DOHH2 (cell line): ENCODE measurements around the gene CCDC12.

Experiments
- H3F3A ChIP-seq: fragments of 200-600 bp; sonication (generic), shearing (Covaris generic); 2 replicates; pipeline ENCODE4 v1.6.0; 2016; ENCODE audit warnings: antibody characterized with exemption, mild to moderate bottlenecking; ENCODE audit not compliant: control insufficient read depth, insufficient read depth
- H3K27ac ChIP-seq: fragments of 200-600 bp; sonication (generic); 2 replicates; pipeline ENCODE4 v1.5.1; 2014; ENCODE audit warnings: low read depth, mild to moderate bottlenecking, low read length, moderate library complexity
- H3K27me3 ChIP-seq: fragments of 200-600 bp; sonication (generic); 2 replicates; pipeline ENCODE4 v1.6.1; 2014; ENCODE audit warnings: mild to moderate bottlenecking, low read length, mixed read lengths; ENCODE audit not compliant: control insufficient read depth
- H3K36me3 ChIP-seq: fragments of 200-600 bp; sonication (generic); 2 replicates; pipeline ENCODE4 v1.6.1; 2014; ENCODE audit warnings: mild to moderate bottlenecking, low read length, moderate library complexity, mixed read lengths; ENCODE audit not compliant: control insufficient read depth
- H3K4me1 ChIP-seq: fragments of 200-600 bp; sonication (generic); 2 replicates; pipeline ENCODE4 v1.6.1; 2014; ENCODE audit warnings: mild to moderate bottlenecking, low read length, mixed read lengths; ENCODE audit not compliant: control insufficient read depth
- H3K4me2 ChIP-seq: fragments of 200-600 bp; sonication (generic); 2 replicates; pipeline ENCODE4 v1.6.0; 2014; ENCODE audit warnings: mild to moderate bottlenecking, low read length, moderate library complexity
- H3K4me3 ChIP-seq: fragments of 200-600 bp; sonication (generic); 2 replicates; pipeline ENCODE4 v1.5.1; 2014; ENCODE audit warnings: mild to moderate bottlenecking, low read length, mixed read lengths
- H3K79me2 ChIP-seq: fragments of 200-600 bp; sonication (generic); 2 replicates; pipeline ENCODE4 v1.6.1; 2014; ENCODE audit warnings: mild to moderate bottlenecking, low read length, mixed read lengths; ENCODE audit not compliant: control insufficient read depth
- H3K9me2 ChIP-seq: fragments of 200-600 bp; sonication (generic); replicated peaks from 2 replicates; pipeline ENCODE4 v1.6.1; 2014; ENCODE audit warnings: mild to moderate bottlenecking, low read length, mixed read lengths; ENCODE audit not compliant: control insufficient read depth
- H3K9me3 ChIP-seq: fragments of 200-600 bp; sonication (generic); 2 replicates; pipeline ENCODE4 v1.6.1; 2014; ENCODE audit warnings: antibody characterized with exemption, low read length, mixed read lengths; ENCODE audit not compliant: control insufficient read depth, insufficient read depth
- H4K20me1 ChIP-seq: fragments of 200-600 bp; sonication (generic); 2 replicates; pipeline ENCODE4 v1.6.0; 2014; ENCODE audit warnings: low read depth, mild to moderate bottlenecking, antibody characterized with exemption, low read length, moderate library complexity; ENCODE audit not compliant: control insufficient read depth, insufficient read depth
- EZH2phosphoT487 ChIP-seq: fragments of 200-600 bp; sonication (generic); IDR thresholded peaks from 2 replicates; pipeline ENCODE4 v1.6.1; 2017; ENCODE audit warnings: borderline replicate concordance, mild to moderate bottlenecking, antibody characterized with exemption, low read length, moderate library complexity, mixed read lengths
- TF ChIP-seq, protein P1 (sequence below): fragments of 200-600 bp; sonication (generic); IDR thresholded peaks from one replicate; pipeline ENCODE4 v1.5.1; 2014; ENCODE audit warnings: antibody characterized with exemption, mild to moderate bottlenecking, low read depth, low read length; ENCODE audit not compliant: poor library complexity, severe bottlenecking

CCDC12 gene

DNA sequence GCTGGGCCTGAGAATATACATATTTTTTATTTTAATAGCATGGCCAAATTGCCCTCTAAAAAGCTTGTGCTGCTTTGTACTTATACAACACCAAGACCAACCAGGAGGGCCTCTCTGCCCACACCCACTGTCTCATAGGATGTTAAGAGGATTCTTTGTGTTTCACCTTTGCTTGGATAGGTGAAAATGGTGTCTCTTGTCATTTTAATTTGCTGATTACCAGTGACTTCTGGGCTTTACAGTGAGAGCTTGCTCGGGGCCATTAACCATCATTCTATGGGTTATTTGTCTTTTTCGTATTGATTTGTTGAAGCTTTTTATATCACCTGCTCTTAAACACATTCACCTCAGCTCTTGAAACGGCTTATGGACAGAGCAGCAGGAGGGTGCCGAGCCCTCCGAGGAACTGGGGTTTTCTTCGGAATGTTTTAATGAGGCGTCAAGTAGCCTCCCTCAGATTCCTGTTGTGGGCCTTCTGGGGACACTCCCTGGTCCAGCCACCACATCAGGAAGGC is 88.5 kb downstream of the CCDC12 start:
- Histone ChIP-seq H3K4me2 (no peak overlapping the region), H3K4me1 (peaks cover 7% of the 10 kb centered on the region; the same call in 1 of the 2 replicates), H4K20me1 (0 out of 2 replicates have a peak, but pooled peaks cover 3% of the 10 kb centered on the region), H3F3A (no peaks in the 10 kb centered on the region), H3K9me2 (no peaks in the 10 kb centered on the region), H3K36me3 (no peaks in the 10 kb centered on the region), H3K79me2 (no peaks in the 10 kb centered on the region), H3K4me3 (no peak overlapping the region), H3K27me3 (peaks cover 53% of the 10 kb centered on the region), H3K9me3 (no peaks in the 10 kb centered on the region), H3K27ac (no peak overlapping the region)
- TF ChIP-seq EZH2phosphoT487: no peak
- TF ChIP-seq, protein P1, sequence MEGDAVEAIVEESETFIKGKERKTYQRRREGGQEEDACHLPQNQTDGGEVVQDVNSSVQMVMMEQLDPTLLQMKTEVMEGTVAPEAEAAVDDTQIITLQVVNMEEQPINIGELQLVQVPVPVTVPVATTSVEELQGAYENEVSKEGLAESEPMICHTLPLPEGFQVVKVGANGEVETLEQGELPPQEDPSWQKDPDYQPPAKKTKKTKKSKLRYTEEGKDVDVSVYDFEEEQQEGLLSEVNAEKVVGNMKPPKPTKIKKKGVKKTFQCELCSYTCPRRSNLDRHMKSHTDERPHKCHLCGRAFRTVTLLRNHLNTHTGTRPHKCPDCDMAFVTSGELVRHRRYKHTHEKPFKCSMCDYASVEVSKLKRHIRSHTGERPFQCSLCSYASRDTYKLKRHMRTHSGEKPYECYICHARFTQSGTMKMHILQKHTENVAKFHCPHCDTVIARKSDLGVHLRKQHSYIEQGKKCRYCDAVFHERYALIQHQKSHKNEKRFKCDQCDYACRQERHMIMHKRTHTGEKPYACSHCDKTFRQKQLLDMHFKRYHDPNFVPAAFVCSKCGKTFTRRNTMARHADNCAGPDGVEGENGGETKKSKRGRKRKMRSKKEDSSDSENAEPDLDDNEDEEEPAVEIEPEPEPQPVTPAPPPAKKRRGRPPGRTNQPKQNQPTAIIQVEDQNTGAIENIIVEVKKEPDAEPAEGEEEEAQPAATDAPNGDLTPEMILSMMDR: no peak

DNA sequence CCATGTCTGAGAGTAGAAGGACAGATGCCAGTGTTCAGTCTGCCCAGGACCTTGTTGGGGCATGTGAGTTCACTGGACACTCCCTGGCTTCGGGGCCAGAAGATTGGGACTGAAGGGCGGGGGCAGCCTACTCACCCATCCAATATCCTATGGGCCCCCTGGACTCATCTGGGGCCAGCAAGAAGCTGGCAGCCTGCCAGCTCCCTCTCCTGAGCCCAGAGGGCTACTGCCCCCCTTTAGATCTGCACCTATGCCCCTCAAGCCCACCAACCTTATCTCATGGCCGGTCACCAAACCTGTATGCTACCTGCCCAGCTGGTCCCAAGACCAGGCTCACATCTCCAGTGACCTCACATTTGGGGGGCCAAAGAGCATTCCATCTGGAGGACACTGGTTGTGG is 90.9 kb downstream of the CCDC12 start:
- peaks cover 50% of the 10 kb centered on the region for H3K27me3 ChIP-seq
- no peak overlapping the region for H3K4me3 ChIP-seq

DNA sequence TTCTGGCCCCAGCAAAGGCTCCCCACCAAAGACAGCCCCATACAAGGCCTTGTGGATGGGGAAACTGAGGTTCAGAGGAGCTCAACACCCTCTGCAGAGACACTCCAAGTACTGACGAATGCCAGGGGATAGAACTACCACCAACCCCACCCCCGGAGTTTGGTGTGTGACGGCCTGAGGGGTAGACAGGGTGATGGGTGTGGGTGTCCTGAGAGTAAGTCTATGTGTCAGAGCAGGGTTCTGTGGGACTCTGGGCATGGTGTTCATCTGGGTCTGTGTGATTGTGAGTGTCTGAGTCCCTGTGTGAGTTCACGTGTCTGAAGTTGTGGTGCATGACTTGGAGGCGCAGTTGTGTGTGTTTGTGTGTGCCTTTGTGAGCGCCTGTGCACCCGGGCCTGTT is 91.6 kb downstream of the CCDC12 start:
- Histone ChIP-seq H3F3A (no peaks in the 10 kb centered on the region), H3K4me1 (no peaks in the 10 kb centered on the region; the same call in 1 of the 2 replicates), H3K9me3 (no peaks in the 10 kb centered on the region), H3K27ac (no peak overlapping the region), H4K20me1 (0 out of 2 replicates have a peak, but pooled peaks cover 3% of the 10 kb centered on the region), H3K4me2 (no peak overlapping the region), H3K9me2 (no peaks in the 10 kb centered on the region), H3K4me3 (no peak overlapping the region), H3K27me3 (peaks cover 55% of the 10 kb centered on the region), H3K36me3 (no peaks in the 10 kb centered on the region), H3K79me2 (no peaks in the 10 kb centered on the region)
- TF ChIP-seq, protein P1: no peak
- no peak for TF ChIP-seq EZH2phosphoT487

More for the DNA sequence above, 90.9 kb downstream of the CCDC12 start:
- Histone ChIP-seq H4K20me1 (0 out of 2 replicates have a peak, but pooled peaks cover 3% of the 10 kb centered on the region), H3K79me2 (no peaks in the 10 kb centered on the region), H3K4me2 (no peak overlapping the region), H3K27ac (no peak overlapping the region), H3K36me3 (no peaks in the 10 kb centered on the region), H3K9me3 (no peaks in the 10 kb centered on the region), H3K4me1 (no peaks in the 10 kb centered on the region; the same call in 1 of the 2 replicates), H3F3A (no peaks in the 10 kb centered on the region), H3K9me2 (no peaks in the 10 kb centered on the region)
- no peak for TF ChIP-seq EZH2phosphoT487
- TF ChIP-seq, protein P1: no peak
